ENCODE results near the gene STK25.

Gene STK25

DNA sequence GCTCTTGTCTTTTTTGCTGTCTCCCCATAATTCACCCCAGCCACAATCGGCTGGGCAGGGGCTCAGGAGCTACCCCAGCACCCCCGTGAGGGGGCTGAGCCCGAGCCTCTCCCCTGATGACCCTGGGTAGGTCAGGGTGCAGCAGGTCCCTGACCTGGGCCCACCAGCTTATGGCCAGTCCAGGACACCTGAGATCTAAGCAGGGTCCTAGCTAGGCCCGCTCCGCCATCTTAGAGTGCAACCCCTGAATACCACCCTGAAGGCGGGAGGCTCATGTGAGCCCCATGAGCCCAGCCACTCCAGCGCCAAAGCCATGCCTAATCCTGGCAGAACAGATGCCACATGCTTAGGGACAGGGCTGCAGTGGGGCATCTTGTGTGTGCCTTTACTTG lies 16.2 kb downstream of the STK25 start:
- no peak for DNase-seq

DNA sequence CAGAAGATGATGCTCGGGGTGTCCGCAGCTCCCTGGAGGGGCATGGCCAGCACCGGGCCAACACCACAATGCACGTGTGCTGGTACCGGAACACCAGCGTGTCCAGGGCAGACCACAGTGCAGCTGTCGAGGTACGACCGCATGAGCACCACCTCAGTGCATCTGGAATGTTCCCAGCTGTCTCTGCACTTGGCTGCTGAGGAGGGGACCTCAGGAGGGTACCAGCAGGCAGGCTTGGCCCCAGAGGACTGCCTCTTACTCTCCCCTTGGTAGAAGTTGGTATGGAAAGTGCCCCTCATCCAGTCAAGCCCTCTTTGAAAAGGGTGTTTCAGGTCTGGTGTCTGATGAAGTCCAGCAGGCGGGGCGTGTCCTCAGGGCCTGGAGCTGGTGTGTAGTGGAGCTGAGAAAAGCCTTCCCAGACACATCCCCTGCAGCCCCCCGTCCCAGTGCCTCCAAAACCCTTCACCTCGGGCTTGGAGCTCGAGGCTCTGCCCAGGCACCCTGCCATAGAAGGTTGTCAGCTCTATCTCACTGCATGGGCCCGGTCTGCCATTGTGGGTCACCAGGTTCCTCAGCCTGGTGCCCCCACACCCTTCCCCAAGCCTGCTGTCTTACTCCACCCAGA lies 16.7 kb downstream of the STK25 start:
- DNase-seq = no peak

- DNase-seq = no peak
These were observed 17.4 kb downstream of the STK25 start for GRCh38 chr2:241490825-241491506.

- no peak for DNase-seq
These were observed 18.4 kb downstream of the STK25 start for GRCh38 chr2:241489733-241490680.

GRCh38 chr2:241489088-241489487 lies 19.3 kb downstream of the STK25 start:
- no peak for DNase-seq

GRCh38 chr2:241485172-241485911 lies 23.0 kb downstream of the STK25 start:
- DNase-seq = no peak

DNA sequence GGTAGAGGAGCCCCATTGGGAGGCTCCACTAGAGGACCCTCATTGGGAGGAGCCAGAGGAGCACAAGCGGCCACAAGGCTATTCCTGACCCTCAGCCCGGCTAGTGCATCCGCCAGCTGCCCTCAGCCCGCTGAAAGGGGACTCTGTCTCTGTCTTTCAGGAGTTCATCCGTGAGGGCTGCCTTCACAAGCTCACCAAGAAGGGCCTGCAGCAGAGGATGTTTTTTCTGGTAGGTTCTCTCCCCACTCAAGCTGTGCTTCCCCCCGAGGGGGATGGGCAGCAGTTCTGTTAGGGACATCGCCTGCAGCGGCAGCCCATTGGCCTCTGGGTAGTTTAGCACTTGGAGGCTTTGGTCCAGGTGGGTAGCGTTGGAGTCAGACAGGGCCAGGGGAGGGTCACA lies 25.1 kb downstream of the STK25 start:
- DNase-seq = no peak

DNA sequence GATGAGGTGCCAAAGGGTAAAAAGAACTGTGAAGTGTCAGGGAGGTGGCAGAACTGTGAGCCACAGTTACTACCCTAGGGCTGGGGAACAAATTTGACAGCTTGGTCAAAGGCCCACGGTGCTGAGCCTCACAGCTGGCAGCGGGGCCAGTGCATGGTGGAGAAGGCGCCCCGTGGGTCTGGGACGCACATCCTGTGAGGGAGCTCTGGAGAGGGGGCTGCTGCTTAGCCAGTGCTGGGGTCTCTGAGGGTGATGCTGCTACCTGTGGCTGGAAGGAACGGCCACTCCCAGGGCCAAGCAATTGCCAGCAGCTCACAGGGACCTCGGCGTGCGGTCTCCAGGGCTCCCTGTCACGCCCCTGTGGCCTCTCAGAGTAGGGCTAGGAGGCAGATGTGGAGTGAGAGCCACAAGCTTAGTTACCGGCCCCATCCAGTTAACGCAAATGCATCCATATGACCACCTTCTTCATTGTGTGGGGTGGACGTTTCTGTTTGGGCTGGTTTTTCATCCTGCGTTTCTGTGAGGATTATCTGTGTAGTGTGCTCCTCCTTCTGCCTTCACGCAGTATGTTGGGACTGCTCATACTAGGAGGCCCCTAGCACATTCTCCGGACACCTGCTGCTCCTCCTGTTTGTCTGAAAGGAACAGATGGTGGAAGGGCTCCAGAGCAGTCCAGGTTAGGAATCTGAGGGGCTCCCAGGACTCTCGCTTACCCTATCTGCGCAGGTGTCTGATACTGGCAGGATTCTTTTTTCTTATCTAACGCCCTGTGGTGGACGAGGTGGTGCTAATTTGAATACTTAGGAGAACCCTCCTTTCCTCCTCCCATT lies 26.0 kb downstream of the STK25 start:
- no peak for DNase-seq

GRCh38 chr2:241481687-241482086 lies 26.7 kb downstream of the STK25 start:
- DNase-seq = no peak

- no peak for DNase-seq
These were observed 29.1 kb downstream of the STK25 start for GRCh38 chr2:241479026-241479898.

DNA sequence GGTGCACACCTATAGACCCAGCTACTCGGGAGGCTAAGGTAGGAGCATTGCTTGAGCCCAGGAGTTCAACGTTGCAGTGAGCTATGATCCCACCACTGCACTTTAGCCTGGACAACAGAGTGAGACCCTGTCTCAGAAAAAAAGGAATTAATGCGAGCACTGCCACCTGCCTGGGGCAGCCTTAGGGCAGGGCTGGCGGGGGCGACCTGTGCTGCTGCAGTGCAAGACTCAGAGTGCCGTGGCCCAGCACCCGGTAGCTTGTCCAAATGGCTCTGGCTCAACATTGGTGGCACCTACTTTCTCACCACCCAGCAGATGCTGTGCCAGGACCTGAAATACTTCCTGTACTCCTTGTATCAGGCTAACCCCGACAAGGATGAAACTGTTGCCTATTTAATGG lies 30.2 kb downstream of the STK25 start:
- DNase-seq = no peak

- no peak for DNase-seq
These were observed 33.1 kb downstream of the STK25 start for GRCh38 chr2:241475267-241475666.

- no peak for DNase-seq
These were observed 35.0 kb downstream of the STK25 start for GRCh38 chr2:241473399-241473798.

- DNase-seq = no peak
These were observed 38.6 kb downstream of the STK25 start for GRCh38 chr2:241469746-241470145.

DNA sequence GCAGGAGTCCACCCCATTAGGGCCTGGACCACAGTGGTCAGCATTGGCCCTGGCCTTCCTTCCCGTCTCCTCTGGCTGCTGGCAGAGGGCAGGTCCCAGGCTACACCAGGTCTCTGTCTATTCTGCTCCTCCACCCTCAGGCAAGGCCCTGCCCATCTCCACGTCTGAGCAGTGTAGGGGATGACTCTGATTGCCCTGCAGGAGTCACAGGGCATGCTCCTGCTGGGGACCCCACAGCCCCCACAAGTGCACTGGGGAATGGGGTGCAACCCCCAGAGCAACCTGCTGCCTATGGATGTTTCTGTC lies 40.0 kb downstream of the STK25 start:
- no peak for DNase-seq

DNA sequence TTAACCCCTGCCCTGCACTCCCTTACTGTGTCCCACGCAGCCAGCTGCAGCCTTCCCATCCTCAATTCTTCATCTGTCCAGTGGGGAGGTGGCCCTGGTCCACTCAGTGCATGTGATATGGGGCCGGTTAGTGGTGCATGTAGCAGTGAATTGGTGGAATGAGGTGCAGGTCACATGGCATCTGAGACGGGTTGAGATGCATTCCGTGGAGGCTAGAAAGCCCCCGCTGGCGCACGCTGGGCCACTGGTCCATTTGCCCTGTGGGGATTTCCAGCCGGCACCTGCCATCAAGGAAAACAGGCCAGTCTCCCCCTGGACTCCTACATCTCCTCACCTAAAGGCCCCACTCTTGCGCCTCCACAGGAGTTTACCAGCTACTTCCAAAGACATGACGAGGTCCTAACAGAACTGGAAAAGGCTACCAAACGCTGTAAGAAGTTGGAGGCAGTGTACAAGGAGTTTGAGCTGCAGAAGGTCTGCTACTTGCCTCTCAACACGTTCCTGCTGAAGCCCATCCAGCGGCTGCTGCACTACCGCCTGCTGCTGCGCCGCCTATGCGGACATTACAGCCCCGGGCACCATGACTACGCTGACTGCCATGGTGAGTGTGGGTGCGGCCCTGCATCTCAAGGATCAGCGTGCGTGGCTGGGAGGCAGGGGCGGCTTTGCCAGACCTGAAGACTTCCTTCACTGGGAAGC lies 40.5 kb downstream of the STK25 start:
- no peak for DNase-seq

GRCh38 chr2:241466230-241466629 lies 42.2 kb downstream of the STK25 start:
- DNase-seq = no peak

DNA sequence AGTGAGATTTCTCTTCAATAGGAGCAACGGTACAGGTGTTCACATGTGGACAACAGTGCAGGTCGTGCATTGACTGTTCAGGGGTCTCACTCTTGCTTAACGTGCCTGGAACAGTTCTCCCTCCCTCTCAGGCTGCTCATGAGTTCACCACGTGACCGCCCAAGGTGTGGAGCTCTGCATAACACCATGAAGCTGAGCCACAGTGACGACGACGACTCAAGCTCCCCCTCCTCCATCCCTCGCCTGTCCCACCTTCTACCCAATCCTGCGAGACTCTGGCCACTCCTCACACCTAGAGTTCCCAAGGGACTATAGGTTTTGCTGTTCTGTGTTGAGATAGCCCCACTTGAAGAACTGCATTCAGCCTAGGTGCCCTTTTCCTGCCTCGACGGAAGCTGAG lies 42.8 kb downstream of the STK25 start:
- no peak for DNase-seq

DNA sequence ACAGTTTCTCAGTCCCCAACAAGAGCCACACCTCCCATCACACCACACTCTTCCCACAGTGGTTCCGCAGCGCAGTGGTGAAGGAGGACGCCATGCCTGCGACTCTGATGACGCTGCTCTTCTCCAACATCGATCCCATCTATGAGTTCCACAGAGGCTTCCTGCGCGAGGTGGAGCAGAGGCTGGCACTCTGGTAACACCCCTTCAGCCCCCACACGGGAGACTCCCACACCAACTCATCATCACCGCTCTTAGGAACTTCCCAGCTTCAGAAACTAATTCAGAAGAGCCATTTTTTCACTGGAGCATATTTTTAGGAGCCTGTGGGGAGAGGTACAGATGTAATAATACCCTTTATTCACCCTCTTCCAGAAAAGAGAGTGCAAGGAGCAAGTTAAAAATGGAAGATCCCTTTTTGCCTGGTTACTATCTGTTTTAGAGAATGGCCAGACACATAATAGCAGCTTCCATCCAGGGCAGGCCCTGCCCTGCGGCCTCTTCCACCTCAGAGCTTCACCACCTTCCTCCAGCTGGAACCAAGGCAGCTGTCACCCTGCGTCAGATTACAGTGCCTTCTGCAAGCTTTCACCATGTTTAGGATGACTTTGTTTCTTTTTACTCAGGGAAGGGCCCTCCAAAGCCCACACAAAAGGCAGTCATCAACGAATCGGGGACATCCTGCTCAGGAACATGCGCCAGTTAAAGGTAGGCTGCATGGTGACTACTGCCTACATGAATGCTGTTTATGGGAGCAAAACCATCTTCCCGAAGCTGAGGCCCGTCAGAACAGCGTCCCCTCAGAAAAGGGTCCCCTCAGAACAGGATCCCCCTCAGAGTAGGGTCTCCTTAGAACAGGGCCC lies 44.9 kb downstream of the STK25 start:
- no peak for DNase-seq

Data from NCI-H446 (cell line).